Activated CD8-positive, alpha-beta memory T cell treated with anti-CD3 and anti-CD28 coated beads, Interleukin-2, amount 50 U/mL, for 4 hours (primary cell): Measurements from ENCODE around the gene LCK.
A peak's percentile ranks its signal among the peaks of the same experiment; 100 is the strongest.

ENCODE experiments used
- DNase-seq: peaks from one replicate; pipeline ENCODE4 v3.0.0-alpha.2; 2020

The LCK gene

DNA sequence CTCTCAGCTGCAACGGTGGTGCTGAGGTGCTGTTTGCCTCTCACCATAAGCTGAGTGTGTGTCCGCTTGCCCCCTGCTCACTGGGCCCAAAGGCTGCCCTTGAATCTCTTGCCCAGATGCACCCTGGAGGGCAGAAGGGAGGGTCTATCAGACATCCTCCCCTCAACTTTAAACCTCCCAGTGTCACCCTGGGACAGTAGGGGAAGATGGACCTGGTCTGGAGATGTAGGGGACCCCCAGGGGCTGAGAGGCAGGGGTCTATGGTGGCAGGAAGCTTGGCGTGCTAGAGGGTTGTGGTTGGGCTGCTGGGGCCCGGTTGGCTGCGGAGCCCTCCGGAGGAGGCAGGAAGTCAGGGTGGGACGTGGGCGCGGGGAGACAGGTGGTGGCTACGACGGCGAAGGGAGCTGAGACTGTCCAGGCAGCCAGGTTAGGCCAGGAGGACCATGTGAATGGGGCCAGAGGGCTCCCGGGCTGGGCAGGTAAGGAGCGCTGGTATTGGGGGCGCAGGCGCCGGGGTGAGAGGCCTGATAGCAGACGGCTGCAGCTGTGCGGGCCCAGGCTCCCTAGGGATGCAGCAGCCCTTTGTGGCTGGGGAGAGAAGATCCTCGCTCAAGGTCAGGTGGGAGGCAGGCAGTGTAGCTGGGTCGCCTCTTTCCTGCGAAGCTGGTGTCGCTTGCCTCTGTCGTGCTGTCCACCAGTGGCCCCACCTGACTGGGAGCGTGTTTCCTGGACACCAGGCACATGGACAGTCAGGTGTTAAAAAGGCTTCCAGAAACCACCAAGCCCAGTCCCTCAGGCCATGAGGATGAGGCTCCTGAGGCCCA lies at the start of gene LCK:
LCK (plus strand) TSS at position 373 of the 824 bp plus-strand sequence. CDS start 23,065 bp downstream, outside the sequence.
- DNase-seq = peak; percentile 64

DNA sequence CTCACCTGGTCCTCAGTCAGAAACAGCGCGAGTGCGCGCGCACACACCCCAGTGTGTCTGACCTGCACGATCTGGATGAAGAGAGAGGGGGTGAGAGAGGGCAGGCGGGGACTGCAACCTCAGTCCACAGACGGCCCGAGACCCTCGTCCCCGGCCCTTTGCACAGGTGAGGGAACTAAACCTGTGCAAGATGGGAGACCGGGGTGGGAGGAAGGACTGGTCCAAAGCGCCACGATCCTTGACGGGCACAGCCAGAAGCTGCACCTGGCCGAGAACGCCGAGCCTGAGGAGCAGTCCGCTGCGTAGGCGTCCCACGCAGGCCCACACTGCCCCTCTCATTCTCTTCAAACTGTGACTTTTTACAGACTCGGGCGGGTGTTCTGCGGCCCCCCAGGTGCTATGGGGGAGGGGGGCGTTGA lies 46.1 kb upstream of the LCK start:
- DNase-seq = no peak

DNA sequence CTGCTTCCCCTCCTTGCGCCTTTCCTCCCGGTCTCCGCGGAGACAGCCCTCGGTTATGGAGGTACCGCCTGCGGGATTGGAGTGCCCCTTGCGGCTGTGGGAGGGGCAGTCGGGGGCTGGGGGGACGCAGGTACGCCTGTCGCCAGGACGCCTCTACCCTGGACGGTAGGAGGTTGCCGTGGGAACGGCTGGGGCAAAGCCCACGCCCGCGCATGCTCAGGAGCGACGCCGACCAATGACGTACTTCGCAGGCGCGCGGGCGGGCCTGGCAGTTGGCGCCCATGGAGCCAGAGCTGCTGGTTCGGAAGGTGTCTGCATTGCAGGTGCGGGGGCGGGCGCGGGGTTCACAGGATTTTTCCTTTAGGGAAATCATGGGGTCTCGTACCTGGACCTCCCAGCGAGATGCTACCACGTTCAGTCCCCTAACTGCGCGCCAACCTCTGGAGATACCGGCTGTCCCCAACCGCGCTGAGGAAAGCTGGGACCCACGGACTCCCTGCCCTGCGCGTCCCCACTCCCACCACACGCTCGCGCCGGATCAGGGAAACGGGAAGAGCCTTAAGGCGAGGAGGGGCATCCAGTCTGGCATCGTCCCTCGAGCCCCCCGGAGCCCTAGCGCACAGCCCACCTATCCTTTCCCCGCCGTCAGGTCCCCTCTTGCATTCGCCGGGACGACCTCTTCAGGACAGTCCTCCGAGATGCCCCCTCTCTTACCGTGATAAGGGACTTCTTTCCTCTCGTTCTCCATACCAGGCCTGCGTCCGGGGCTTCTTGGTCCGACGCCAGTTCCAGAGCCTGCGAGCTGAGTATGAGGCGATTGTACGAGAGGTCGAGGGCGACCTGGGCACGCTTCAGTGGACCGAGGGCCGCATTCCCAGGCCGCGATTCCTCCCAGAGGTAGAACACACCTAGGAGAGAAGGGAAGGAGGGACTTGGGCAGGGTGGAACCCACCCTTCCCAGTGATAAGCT lies 45.4 kb upstream of the LCK start, which contains the start of gene IQCC:
IQCC (plus strand) TSS at position 271 of the 970 bp plus-strand sequence; CDS start at position 282, 11 bp downstream.
- DNase-seq = peak; percentile 86

DNA sequence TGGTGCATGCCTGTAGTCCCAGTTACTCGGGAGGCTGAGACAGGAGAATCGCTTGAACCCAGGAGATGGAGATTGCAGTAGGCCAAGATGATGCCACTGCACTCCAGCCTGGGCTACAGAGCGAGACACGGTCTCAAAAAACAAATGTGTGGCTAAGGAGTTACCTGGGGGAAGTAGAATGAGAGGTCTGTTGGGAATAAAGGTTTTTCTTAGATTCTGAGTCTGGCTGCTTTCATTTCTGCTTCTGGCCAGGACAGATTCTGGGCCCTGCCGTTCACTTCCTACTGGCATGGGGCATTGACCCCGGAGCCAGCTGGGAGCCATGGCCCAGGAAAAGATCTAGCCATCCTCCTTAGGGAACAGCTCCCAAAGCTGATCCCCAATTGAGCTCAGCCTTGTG lies 42.6 kb upstream of the LCK start:
- no peak for DNase-seq

DNA sequence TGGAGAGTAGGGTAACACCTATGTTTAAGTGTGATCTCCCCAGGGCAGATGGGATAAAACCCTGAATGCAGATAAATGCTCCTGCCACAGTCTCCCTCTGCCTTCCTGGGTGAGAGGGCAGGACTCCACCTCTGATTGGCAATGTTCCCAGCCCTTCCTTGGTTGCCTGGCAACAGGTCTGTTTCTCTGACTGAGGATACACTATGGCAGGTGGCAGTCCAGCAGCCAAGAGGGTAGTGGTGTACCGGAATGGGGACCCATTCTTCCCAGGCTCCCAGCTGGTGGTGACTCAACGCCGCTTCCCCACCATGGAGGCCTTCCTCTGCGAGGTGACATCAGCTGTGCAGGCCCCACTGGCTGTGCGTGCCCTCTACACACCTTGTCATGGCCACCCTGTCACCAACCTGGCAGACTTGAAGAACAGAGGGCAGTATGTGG lies 42.2 kb upstream of the LCK start, which contains the start of gene DCDC2B:
DCDC2B (plus strand) TSS at position 199 of the 438 bp plus-strand sequence; CDS start at position 204, 5 bp downstream.
- DNase-seq = no peak

DNA sequence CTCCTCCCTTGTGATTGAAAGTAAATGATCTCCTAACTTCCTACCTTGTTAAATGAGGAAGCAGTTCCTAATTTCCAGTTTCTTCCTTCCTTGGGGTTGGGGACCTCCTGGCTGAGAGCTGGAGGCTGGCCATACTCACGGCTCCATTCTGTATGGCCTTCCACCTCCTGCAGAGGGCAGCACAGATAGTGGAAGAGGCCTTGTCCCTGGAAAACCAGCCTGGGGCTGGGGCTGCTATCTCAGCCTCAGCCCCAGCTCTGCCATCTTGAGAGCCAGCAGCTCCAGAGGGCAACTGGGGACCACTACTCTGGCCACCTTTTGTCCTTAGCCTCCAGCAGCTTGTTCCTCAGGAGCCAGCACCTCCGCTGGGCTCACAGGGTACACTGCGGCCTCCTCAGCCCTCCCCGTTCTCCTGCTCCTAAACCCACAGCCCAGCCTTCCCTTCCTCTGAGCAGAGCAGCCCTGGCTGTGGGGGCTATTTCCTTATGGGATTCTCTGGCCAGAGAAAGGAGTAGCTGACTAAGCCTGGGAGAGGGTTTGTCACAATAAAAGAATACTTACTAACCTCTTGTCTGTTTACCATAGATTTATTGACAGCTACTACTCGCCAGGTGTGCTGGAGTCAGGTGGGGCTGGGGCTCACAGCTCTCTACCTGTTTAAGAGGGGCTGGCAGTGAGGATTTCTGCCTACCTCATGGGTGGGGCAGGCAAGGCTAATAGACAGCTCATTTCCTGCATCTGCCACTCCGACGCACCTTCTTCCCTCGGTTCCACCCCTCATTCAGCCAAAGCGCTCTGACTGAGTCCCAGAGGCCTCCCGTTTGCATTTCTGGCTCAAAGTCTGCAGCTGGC lies 35.2 kb upstream of the LCK start:
- peak; percentile 55 for DNase-seq

DNA sequence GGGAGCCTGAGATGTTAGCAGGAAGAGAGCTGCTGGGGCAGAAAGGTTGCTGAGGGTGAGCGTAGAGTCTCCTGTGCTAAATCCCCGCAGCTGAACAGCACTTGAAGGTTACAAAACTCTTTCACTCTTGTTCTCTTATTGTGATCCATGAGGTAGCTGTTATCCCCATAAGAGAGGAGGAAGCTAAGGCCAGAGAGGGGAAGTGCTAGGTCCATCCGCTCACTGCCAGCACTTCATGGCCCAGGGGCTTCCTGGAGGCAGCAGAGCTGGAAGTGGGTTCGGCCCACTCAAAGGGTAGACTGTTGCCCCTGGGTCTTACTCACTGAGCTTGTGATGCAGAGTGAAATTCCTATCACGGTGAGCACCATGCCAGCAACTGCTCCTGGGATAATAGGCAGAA lies 34.5 kb upstream of the LCK start:
- no peak for DNase-seq

DNA sequence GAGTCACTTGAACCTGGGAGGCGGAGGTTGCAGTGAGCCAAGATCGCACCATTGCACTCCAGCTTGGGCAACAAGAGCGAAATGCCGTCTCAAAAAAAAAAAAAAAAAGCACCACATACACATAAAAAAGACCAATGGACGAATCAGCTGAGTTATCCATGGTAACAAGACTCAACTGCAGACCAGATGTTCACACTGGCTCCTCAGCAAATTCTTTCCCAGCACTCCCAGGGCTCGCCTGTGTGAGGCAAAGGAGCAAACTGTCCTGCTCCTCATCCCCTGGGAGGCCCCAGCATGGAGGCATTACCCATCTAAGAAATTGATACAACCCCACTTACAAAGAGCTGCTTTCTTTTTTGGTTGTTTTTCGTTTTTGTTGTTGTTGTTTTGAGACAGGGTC lies 32.0 kb upstream of the LCK start:
- no peak for DNase-seq

DNA sequence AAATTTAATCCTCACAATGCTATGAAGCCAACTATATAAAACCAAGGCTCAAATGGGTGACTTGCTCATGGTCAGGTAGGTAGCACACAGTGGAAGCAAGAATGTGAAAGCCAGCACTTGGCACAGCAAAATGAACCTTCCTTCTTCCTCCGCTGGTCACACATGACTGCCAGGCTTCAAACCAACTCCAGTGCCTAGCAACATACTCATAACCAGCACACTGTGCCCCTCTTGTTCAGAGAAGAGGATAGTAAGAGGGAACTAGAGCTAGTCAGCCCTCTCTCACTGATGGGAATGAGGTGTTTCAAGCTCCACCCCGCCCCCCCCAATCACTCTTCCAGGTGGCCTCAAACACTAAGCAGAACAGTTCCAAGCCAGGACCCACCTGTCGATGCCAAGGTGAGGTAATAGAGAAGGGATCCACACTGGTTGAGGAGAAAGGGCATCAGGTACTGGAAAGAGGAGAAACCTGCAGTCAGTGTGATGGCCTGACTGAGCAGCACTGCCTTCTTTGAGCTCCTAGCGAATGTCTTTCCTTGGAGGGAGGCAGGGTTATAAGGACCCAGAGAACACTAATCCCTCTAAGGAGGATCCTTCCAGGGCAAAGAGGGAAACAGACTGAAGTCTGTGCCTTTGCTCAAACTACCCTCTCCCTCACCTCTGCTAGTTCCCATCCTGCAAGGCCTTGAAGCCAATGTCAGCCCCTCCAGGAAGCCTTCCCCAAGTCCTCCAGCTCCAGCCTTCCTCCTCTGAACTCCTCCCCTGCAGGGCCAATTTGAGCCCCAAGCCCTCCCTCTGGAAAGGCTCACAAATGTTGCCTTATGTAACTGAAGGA lies 30.1 kb upstream of the LCK start:
- DNase-seq = no peak

DNA sequence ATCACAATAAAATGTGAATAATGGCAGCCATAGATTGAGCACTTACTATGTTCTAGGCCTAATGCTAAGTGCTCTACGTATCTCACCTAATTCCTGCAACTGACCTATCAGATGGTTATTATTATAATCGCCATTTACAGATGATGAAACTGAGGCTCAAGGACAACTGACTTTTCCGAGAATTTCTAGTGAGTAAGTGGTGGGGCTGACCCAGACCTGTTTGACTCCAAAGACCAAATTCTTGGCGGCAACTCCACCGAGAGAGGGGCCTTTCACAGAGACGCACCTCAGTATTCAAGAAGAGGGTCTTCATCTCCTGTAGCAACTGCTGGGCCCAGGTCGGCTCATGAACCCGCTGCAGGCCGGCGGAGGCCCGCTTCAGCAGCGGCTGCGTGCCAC lies 29.5 kb upstream of the LCK start:
- no peak for DNase-seq

DNA sequence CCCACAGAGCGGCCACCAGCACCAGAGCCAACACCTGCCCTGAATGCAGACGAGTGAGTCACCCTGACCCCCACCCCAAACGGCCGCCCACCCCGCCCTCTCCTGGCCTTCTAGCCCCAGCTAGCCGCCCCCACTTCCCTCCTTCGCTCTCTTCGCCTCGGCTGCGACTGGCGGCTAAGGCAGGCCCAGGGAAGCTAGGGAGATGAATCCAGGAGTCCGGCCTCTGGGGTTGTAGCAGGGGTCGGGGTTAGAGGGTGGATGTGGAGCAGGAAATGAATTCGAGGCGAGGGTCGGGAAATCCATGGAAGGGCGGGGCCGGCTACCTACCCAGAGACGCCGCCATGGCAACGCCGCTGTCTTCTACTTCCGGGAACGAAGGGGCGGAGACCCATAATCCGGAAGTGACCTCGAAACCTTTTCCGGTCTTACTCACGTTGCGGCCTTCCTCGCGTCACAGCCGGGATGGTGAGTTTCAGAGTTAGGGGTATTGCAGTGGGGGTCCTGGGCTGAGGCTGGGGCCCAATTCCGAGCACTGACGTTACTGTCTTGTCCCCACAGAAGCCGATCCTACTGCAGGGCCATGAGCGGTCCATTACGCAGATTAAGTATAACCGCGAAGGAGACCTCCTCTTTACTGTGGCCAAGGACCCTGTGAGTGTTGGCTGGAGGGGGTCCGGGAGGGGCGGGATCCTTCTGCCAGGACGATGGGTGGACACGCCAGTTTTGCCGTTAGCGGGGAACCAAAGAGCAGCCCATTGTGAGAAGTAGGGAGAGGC lies 28.9 kb upstream of the LCK start, which contains the start of the genes EIF3I and TMEM234:
EIF3I (plus strand) TSS at position 428 of the 776 bp plus-strand sequence; CDS start at position 463, 35 bp downstream.
TMEM234 (minus strand) TSS at position 374 of the 776 bp plus-strand sequence; CDS start at position 343, 31 bp downstream.
- DNase-seq = peak; percentile 91

DNA sequence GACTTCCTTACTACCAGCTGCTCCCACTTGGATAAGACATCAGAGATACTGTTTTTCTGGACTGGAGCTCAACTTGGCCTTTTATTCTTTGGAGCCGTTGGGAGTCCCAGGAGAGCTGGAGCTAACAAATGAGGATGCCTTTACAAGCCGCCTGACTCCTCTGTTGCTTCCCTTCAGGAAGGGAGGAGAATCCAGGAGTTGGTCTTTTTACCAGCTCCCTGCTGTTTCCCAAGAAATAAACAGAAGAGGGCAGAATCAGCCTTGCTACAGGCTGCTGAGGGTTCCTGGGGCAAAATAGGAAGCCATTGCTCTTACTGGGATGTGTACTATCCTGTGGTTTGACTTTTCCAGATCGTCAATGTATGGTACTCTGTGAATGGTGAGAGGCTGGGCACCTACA lies 27.4 kb upstream of the LCK start:
- no peak for DNase-seq

DNA sequence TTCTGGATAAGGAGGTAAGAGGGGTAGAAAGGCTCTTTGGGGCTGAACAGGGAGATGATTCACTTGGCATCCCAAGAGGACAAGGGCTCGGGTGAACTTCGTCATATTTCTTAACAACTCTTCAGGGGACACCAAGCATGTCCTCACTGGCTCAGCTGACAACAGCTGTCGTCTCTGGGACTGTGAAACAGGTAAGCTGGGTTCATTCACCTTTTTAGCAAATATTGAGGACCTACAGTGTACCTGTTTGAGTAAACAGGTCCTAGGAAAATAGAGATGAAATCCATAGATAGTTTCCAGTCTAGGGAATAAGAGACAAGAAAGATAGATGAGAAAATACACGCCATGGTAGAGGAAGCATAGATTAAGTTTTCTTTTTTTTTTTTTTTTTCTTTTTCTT lies 26.8 kb upstream of the LCK start:
- DNase-seq = no peak

DNA sequence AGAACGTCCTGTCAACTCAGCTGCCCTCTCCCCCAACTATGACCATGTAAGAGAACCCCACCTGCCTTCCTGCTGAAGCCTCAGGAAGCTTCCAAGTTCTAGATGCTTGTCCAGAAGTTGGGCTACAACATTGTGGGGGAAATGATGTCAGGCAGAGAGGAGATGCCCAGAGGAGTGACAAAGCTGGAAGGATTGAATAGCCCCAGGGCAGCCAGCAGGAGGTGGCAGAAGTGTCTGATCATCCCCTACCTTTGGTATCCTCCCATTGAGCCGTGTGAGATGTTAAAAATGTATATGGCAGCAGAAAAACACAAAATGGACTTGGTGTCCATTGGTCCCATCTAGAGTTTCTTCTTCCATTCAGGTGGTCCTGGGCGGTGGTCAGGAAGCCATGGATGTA lies 22.3 kb upstream of the LCK start:
- no peak for DNase-seq

DNA sequence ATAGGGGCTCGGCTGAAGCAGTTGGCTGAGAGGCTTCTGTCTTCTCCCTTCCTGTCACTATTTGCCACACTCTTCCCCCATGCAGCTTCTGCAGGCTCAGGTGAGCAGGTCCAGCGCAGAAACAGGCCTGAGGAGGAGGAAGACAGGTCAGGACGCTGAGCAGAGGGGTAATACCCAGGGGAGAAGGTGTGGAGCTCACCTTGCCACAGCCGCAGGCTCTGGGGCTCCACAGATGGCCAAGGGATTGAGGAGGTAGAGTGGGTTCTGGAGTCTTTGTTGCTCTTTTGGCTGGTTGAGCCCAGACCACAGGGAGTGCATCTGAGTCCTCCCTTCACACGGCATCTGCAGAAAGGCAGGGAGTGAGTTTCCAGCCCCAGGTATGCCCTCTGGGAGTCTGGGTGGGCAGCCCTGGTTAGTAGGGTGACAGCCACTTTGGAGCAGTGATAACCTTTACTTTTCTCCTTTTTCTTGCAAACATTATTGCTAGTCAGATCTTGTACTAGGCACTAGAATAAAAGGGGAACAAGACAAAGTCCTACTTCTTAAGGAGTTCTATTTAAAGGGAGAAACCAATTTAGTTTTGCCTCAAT lies 19.1 kb upstream of the LCK start:
- no peak for DNase-seq

DNA sequence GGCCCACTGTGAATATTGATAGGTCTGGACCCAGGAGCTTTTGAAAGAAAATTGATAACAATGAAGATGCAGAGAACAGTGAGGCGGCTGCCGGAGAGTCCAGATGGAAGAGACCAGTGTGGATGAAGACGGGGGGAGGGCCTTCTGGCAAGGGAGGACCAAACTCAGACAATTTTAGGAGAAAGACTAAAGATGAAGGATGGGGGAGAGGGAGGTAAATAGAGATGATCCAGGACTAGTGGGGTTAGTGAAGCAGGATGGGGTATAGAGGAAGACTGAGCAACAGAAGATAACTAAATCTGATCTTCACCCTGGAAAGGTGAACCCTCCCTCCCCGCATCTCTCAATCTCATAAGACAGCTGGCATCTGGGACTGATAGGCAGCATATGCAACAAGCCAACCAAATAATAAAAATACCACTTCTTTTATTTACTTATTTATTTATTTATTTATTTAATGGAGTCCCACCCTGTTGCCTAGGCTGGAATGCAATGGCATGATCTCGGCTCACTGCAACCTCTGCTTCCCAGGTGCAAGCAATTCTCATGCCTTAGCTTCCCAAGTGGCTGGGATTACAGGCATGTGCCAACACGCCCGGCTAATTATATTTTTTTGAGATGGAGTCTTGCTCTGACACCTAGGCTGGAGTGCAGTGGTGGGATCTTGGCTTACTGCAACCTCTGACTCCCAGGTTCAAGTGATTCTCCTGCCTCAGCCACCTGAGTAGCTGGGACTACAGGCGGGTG lies 18.3 kb upstream of the LCK start:
- no peak for DNase-seq

DNA sequence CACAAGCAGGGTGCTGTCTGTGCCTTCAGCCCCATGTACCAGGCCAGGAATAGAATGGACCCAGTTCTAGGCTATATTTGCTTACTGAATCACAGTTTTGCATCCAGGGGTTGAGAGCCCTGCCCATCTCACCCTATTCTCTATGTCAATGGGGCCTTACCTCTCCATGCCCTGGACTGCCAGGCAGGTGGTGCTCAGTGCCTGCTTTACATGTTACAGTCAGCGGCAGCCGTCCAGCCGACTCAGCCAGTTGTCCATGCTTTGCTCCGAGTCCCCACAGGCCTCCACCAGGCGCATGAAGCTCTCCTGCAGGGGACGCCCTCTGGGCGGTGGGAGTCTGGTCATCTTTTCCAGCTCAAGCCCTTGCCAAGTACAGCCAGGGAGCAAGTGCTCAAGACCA lies 16.3 kb upstream of the LCK start:
- DNase-seq = no peak

DNA sequence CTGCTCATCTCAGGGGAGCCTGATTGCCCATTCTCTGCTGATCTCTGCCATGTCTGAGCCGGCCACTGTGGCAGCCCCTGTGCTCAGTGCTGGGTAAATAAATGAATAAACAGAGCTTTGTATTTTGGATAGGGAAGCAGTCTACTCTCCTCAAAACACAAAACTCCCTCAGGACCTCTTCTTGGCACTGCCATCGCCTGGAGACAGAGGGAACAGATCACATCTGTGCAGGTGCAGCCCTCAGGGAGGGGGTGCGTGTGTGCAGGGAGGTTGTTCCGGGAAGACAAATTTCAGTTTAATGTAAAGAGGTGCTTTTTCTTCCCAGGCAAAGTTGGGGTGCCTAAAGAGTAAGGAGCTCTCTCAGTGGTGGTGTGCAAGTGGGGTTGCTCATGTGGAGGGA lies 11.7 kb upstream of the LCK start:
- DNase-seq = no peak

DNA sequence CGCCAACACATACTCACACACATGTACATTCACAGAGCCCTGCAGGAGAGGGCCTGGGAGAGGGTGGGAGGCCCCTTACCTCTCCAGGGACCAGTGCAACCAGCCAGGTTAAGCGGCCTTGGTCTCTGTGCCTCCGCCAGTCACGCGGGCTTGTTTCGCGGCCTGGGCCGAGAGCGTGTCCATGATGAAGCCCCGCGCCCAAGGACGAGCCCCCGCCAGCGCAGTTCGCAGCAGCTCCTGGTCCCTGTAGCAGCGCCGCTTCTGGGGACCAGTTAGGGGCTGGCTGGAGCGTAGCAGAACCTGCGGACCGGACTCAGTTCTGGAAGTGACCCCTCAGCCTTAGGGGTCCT lies 11.3 kb upstream of the LCK start:
- no peak for DNase-seq
